Measurements from ENCODE around the gene FEM1B. TPM values are rescaled to one million over a fixed set of nuclear protein-coding genes. Genes with fewer than 3 reads are reported as not detected.

FEM1B gene
- total RNA-seq, 1 donor from 2014 or later: 91.5 TPM

Other genes with a start within 250 kb of the FEM1B start
- gene PIAS1, start 223.4 kb upstream of the FEM1B start, total RNA-seq: 72.5 TPM
- 6.3 TPM for gene CALML4, start 72.4 kb upstream of the FEM1B start, total RNA-seq
- 45.3 TPM for gene CLN6, start 48.0 kb upstream of the FEM1B start, total RNA-seq
- gene ITGA11, start 154.4 kb downstream of the FEM1B start, total RNA-seq: 22.8 TPM